Measurements from ENCODE around the gene TMEM62. TPM values are rescaled to one million over a fixed set of nuclear protein-coding genes. Genes with fewer than 3 reads are reported as not detected.

Gene TMEM62
- total RNA-seq, 2 experiments from 2014 or later: 5.8 to 6.6 TPM

GRCh38 chr15:43204016-43204901, 70.9 kb downstream of the TMEM62 start:
- no peak overlapping the region for H3K4me3 Mint-ChIP-seq
- peaks cover 5% of the 10 kb centered on the region for H3K4me1 Mint-ChIP-seq (ENCODE audit: low read depth)
- no peak overlapping the region for H3K27ac Mint-ChIP-seq
- CTCF ChIA-PET: interaction anchor here (0.6 to 3.0 kb wide), 20 partner anchors 9 to 246 kb away, joined by 3 to 24 read pairs (median 4); partner anchors contain the start of gene CCNDBP1
- intact Hi-C loops (cut with micrococcal nuclease): loop anchor here (1.0 kb wide), 2 partner anchors 17 to 500 kb away; no protein-coding TSS in a partner anchor
- no peaks in the 10 kb centered on the region for H3K9me3 Mint-ChIP-seq
- peaks cover 5% of the 10 kb centered on the region for H3K27me3 Mint-ChIP-seq (ENCODE audit: low read depth)
- DNase-seq: peak; percentile 75
- peaks cover 1% of the 10 kb centered on the region for H3K36me3 Mint-ChIP-seq (ENCODE audit: low read depth)

DNA sequence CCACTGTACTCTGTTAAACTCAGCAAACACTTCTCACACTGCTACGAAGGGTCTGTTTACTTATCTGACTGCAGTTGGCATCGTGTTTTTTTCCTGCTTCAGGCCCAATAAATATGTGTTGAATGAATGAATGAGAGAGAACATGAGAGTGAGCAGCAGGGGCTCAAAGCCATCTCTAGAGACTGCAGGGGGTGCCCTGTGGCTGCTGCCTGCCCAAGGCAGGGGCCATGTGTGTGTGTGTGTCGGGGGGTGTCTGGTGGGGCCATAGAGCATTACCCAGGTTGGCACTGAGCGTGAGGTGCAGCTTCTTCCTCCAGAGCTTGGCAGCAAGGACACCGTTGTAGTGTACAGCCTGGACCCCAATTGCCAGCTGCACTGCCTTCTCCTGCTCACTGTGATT, 72.7 kb downstream of the TMEM62 start:
- Mint-ChIP-seq H3K9me3 (no peaks in the 10 kb centered on the region), H3K36me3 (ENCODE audit: low read depth) (no peaks in the 10 kb centered on the region), H3K27ac (no peak overlapping the region), H3K27me3 (ENCODE audit: low read depth) (peaks cover 5% of the 10 kb centered on the region), H3K4me1 (ENCODE audit: low read depth) (peaks cover 5% of the 10 kb centered on the region), H3K4me3 (no peak overlapping the region)
- DNase-seq: no peak
- CTCF ChIA-PET: interaction anchor here (1.1 kb wide), 1 partner anchor 20 kb away, joined by 6 read pairs; no protein-coding TSS in a partner anchor
- intact Hi-C loops (cut with micrococcal nuclease): no loop called here

DNA sequence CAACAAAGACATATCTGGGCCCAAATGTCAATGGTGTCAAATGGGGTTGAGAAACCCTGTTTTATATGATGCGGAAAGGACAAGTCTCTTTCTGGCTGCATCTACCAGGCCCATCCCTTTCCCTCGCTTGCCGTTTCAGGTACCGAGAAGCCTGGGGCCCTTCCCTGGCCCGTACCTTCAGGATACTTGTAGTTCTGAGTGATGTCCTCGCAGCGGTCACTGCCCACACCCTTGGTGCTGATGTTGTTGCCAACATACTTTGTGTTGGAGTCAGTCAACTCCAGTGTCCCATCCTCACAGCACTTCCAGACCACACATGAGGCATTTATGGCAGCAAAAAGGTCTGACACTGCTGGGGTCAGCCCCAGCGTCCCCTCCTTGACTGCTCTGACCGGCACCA, 73.6 kb downstream of the TMEM62 start:
- Mint-ChIP-seq H3K9me3 (no peaks in the 10 kb centered on the region), H3K4me3 (no peak overlapping the region), H3K27ac (no peak overlapping the region), H3K36me3 (ENCODE audit: low read depth) (no peaks in the 10 kb centered on the region), H3K27me3 (ENCODE audit: low read depth) (peaks cover 5% of the 10 kb centered on the region), H3K4me1 (ENCODE audit: low read depth) (peaks cover 5% of the 10 kb centered on the region)
- CTCF ChIA-PET: interaction anchor here (1.1 kb wide), 1 partner anchor 19 kb away, joined by 6 read pairs; no protein-coding TSS in a partner anchor
- intact Hi-C loops (cut with micrococcal nuclease): no loop called here
- DNase-seq: no peak

GRCh38 chr15:43208052-43209002, 74.9 kb downstream of the TMEM62 start:
- H3K4me1 Mint-ChIP-seq (ENCODE audit: low read depth): peaks cover 5% of the 10 kb centered on the region

GRCh38 chr15:43209059-43209824, 75.9 kb downstream of the TMEM62 start:
- H3K36me3 Mint-ChIP-seq (ENCODE audit: low read depth): no peaks in the 10 kb centered on the region
- intact Hi-C loops (cut with micrococcal nuclease): no loop called here
- H3K9me3 Mint-ChIP-seq: no peaks in the 10 kb centered on the region
- CTCF ChIA-PET: no interaction called here
- no peak overlapping the region for H3K27ac Mint-ChIP-seq
- peaks cover 3% of the 10 kb centered on the region for H3K4me1 Mint-ChIP-seq (ENCODE audit: low read depth)
- DNase-seq: peak; percentile 20
- no peak overlapping the region for H3K4me3 Mint-ChIP-seq
- peaks cover 5% of the 10 kb centered on the region for H3K27me3 Mint-ChIP-seq (ENCODE audit: low read depth)

More at GRCh38 chr15:43208052-43209002, 74.9 kb downstream of the TMEM62 start:
- Mint-ChIP-seq H3K4me3 (no peak overlapping the region), H3K27me3 (ENCODE audit: low read depth) (peaks cover 5% of the 10 kb centered on the region), H3K36me3 (ENCODE audit: low read depth) (no peaks in the 10 kb centered on the region), H3K9me3 (no peaks in the 10 kb centered on the region), H3K27ac (no peak overlapping the region)
- DNase-seq: no peak
- CTCF ChIA-PET: interaction anchor here (0.8 kb wide), 1 partner anchor 17 kb away, joined by 3 read pairs; no protein-coding TSS in a partner anchor
- intact Hi-C loops (cut with micrococcal nuclease): no loop called here

- Mint-ChIP-seq H3K36me3 (ENCODE audit: low read depth) (no peaks in the 10 kb centered on the region), H3K4me3 (no peak overlapping the region), H3K27me3 (ENCODE audit: low read depth) (peaks cover 5% of the 10 kb centered on the region), H3K9me3 (no peaks in the 10 kb centered on the region), H3K4me1 (ENCODE audit: low read depth) (no peaks in the 10 kb centered on the region), H3K27ac (no peak overlapping the region)
- CTCF ChIA-PET: interaction anchor here (2.5 kb wide), 1 partner anchor 15 kb away, joined by 8 read pairs; no protein-coding TSS in a partner anchor
- intact Hi-C loops (cut with micrococcal nuclease): no loop called here
- DNase-seq: no peak
These were observed 76.9 kb downstream of the TMEM62 start for GRCh38 chr15:43210172-43210745.

- no peak for DNase-seq
- Mint-ChIP-seq H3K4me1 (ENCODE audit: low read depth) (no peaks in the 10 kb centered on the region), H3K27me3 (ENCODE audit: low read depth) (peaks cover 5% of the 10 kb centered on the region), H3K27ac (no peak overlapping the region), H3K4me3 (no peak overlapping the region), H3K36me3 (ENCODE audit: low read depth) (no peaks in the 10 kb centered on the region), H3K9me3 (no peaks in the 10 kb centered on the region)
- intact Hi-C loops (cut with micrococcal nuclease): no loop called here
- CTCF ChIA-PET: interaction anchor here (2.5 kb wide), 1 partner anchor 14 kb away, joined by 8 read pairs; no protein-coding TSS in a partner anchor
These were observed 77.4 kb downstream of the TMEM62 start for GRCh38 chr15:43210807-43211206.

GRCh38 chr15:43211224-43211735, 77.9 kb downstream of the TMEM62 start:
- intact Hi-C loops (cut with micrococcal nuclease): no loop called here
- DNase-seq: no peak
- no peaks in the 10 kb centered on the region for H3K9me3 Mint-ChIP-seq

GRCh38 chr15:43212299-43212698, 78.9 kb downstream of the TMEM62 start:
- H3K27me3 Mint-ChIP-seq (ENCODE audit: low read depth): peaks cover 5% of the 10 kb centered on the region
- no peaks in the 10 kb centered on the region for H3K36me3 Mint-ChIP-seq (ENCODE audit: low read depth)
- H3K4me1 Mint-ChIP-seq (ENCODE audit: low read depth): no peaks in the 10 kb centered on the region
- H3K27ac Mint-ChIP-seq: no peak overlapping the region
- CTCF ChIA-PET: interaction anchor here (0.6 to 2.5 kb wide), 4 partner anchors 13 to 73 kb away, joined by 3 to 8 read pairs (median 4); no protein-coding TSS in a partner anchor
- no peak for DNase-seq
- H3K9me3 Mint-ChIP-seq: peaks cover 3% of the 10 kb centered on the region
- intact Hi-C loops (cut with micrococcal nuclease): no loop called here
- no peak overlapping the region for H3K4me3 Mint-ChIP-seq

More at GRCh38 chr15:43211224-43211735, 77.9 kb downstream of the TMEM62 start:
- peaks cover 5% of the 10 kb centered on the region for H3K27me3 Mint-ChIP-seq (ENCODE audit: low read depth)
- no peak overlapping the region for H3K27ac Mint-ChIP-seq
- H3K4me3 Mint-ChIP-seq: no peak overlapping the region
- no peaks in the 10 kb centered on the region for H3K36me3 Mint-ChIP-seq (ENCODE audit: low read depth)
- CTCF ChIA-PET: interaction anchor here (2.5 kb wide), 1 partner anchor 14 kb away, joined by 8 read pairs; no protein-coding TSS in a partner anchor
- no peaks in the 10 kb centered on the region for H3K4me1 Mint-ChIP-seq (ENCODE audit: low read depth)

DNA sequence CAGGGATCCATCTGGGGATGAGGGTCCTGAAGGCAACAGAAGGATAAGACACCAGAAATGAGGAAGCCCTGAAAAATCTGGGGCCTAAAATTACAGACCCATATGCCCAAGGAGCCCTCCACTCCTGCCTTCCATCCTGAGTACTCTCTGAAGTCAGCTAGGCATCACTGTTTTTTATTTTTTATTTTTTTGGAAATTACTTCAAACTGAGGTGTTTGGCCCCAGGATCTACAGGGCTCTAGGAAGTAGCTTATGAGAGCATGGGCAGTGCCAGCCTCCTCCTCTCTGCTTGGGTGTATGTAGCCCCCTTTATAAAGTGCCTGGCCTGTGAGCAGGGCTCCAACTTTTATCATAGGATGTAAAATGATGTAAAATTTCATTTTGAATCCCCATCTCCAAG, 79.6 kb downstream of the TMEM62 start:
- Mint-ChIP-seq H3K9me3 (peaks cover 3% of the 10 kb centered on the region), H3K4me1 (ENCODE audit: low read depth) (no peaks in the 10 kb centered on the region), H3K36me3 (ENCODE audit: low read depth) (no peaks in the 10 kb centered on the region), H3K4me3 (no peak overlapping the region), H3K27ac (no peak overlapping the region), H3K27me3 (ENCODE audit: low read depth) (peaks cover 5% of the 10 kb centered on the region)
- CTCF ChIA-PET: interaction anchor here (0.9 to 1.1 kb wide), 3 partner anchors 12 to 72 kb away, joined by 3 to 5 read pairs (median 4); no protein-coding TSS in a partner anchor
- intact Hi-C loops (cut with micrococcal nuclease): no loop called here
- DNase-seq: no peak

GRCh38 chr15:43213466-43213865, 80.1 kb downstream of the TMEM62 start:
- intact Hi-C loops (cut with micrococcal nuclease): no loop called here

More at GRCh38 chr15:43213466-43213865, 80.1 kb downstream of the TMEM62 start:
- CTCF ChIA-PET: interaction anchor here (0.9 to 1.1 kb wide), 2 partner anchors 12 to 72 kb away, joined by 3 to 5 read pairs; no protein-coding TSS in a partner anchor
- Mint-ChIP-seq H3K4me1 (ENCODE audit: low read depth) (no peaks in the 10 kb centered on the region), H3K27ac (no peak overlapping the region), H3K27me3 (ENCODE audit: low read depth) (peaks cover 5% of the 10 kb centered on the region), H3K9me3 (peaks cover 3% of the 10 kb centered on the region), H3K4me3 (no peak overlapping the region), H3K36me3 (ENCODE audit: low read depth) (no peaks in the 10 kb centered on the region)
- no peak for DNase-seq
